B cell (primary cell): ENCODE data around the gene APRT. TPM values are rescaled to one million over a fixed set of nuclear protein-coding genes. Genes with fewer than 3 reads are reported as not detected.
A peak's percentile ranks its signal among the peaks of the same experiment; 100 is the strongest.

Experiments
- ATAC-seq: fragments of 200-7000 bp; cut with Tn5 transposase; one replicate; pipeline ENCODE4 v1.10.0; 2021; ENCODE audit warnings: low read depth, mild to moderate bottlenecking, moderate number of reproducible peaks, moderate library complexity
- CTCF ChIA-PET: fragments of 350-600 bp; sonication (Branson Sonifier 250); formaldehyde crosslinking; loops from one replicate; lab custom pipeline; 2021; ENCODE audit warnings: antibody characterized with exemption, inconsistent platforms; lab: Charles Lee
- POLR2A ChIA-PET: fragments of 350-600 bp; sonication (Branson Sonifier 250); formaldehyde crosslinking; loops from one replicate; lab custom pipeline; 2021; ENCODE audit warnings: antibody characterized with exemption; lab: Charles Lee
- DNase-seq: peaks from one replicate; pipeline ENCODE4 v3.0.0; 2013
- H2AFZ ChIP-seq: 2 replicates; pipeline ENCODE4 v1.6.1; 2012; ENCODE audit warnings: mild to moderate bottlenecking, low read depth, low read length; ENCODE audit not compliant: insufficient read depth, poor library complexity, severe bottlenecking
- H3K27ac ChIP-seq, 2 donors: 1 replicate in 1 of 2; 2 replicates in 1 of 2; pipeline ENCODE4 v1.5.1; 2012 to 2013; ENCODE audit warnings: low read length in 2 of 2, mild to moderate bottlenecking in 2 of 2, moderate library complexity in 1 of 2
- H3K27me3 ChIP-seq, 4 experiments: fragments of 200-600 bp in 1 of 4; sonication (generic) in 1 of 4; replicated peaks in 1 of 4; 1 replicate in 2 of 4; 2 replicates in 2 of 4; pipeline versions ENCODE4 v1.6.1 to v1.7.0; 2013 to 2016; ENCODE audit warnings: low read length in 3 of 4, mild to moderate bottlenecking in 2 of 4, mixed read lengths in 1 of 4, moderate library complexity in 1 of 4; ENCODE audit not compliant: insufficient read depth in 4 of 4, control insufficient read depth in 3 of 4; ENCODE audit errors: control extremely low read depth in 1 of 4
- H3K36me3 ChIP-seq, 2 experiments: replicated peaks in 1 of 2; 1 replicate in 1 of 2; 2 replicates in 1 of 2; pipeline versions ENCODE4 v1.6.1 to v1.7.1; 2013; ENCODE audit warnings: low read length in 1 of 2; ENCODE audit not compliant: insufficient read depth in 2 of 2, control insufficient read depth in 1 of 2; ENCODE audit errors: control extremely low read depth in 1 of 2, extremely low read depth in 1 of 2
- H3K4me1 ChIP-seq, 2 donors: fragments of 200-600 bp in 1 of 2; sonication (generic) in 1 of 2; 1 replicate in 1 of 2; 2 replicates in 1 of 2; pipeline versions ENCODE4 v1.5.1 to v1.6.1; 2013 to 2017; ENCODE audit warnings: low read length in 2 of 2; ENCODE audit not compliant: control insufficient read depth in 2 of 2, insufficient read depth in 2 of 2
- H3K4me2 ChIP-seq: replicated peaks from 2 replicates; pipeline ENCODE3; 2012; ENCODE audit warnings: mild to moderate bottlenecking, low read depth, low read length; ENCODE audit not compliant: poor library complexity, severe bottlenecking
- H3K4me3 ChIP-seq, 5 experiments: fragments of 200-600 bp in 1 of 5; sonication (generic) in 1 of 5; 1 replicate in 3 of 5; 2 replicates in 2 of 5; pipeline versions ENCODE4 v1.5.1 to v1.7.0; 2011 to 2016; ENCODE audit warnings: low read length in 4 of 5, mild to moderate bottlenecking in 4 of 5, low read depth in 2 of 5, control low read depth in 1 of 5, moderate library complexity in 1 of 5; ENCODE audit not compliant: insufficient read depth in 1 of 5; ENCODE audit errors: control extremely low read depth in 1 of 5, extremely low read depth in 1 of 5
- H3K79me2 ChIP-seq: fragments of 200-600 bp; sonication (generic); one replicate; pipeline ENCODE4 v1.6.0; 2016; ENCODE audit warnings: low read length; ENCODE audit not compliant: control insufficient read depth, insufficient read depth
- H3K9ac ChIP-seq: fragments of 200-600 bp; sonication (generic); 2 replicates; pipeline ENCODE4 v1.6.1; 2017; ENCODE audit warnings: mild to moderate bottlenecking, low read length, moderate library complexity
- H3K9me3 ChIP-seq, 3 donors: one replicate each; pipeline versions ENCODE4 v1.6.1 to v1.7.1; 2013; ENCODE audit warnings: low read length in 2 of 3; ENCODE audit not compliant: control insufficient read depth in 2 of 3, insufficient read depth in 1 of 3; ENCODE audit errors: control extremely low read depth in 1 of 3
- H4K20me1 ChIP-seq: 2 replicates; pipeline ENCODE4 v1.6.0; 2012; ENCODE audit warnings: mild to moderate bottlenecking, low read length; ENCODE audit not compliant: insufficient read depth, control insufficient read depth, poor library complexity, severe bottlenecking
- H3K27ac Mint-ChIP-seq: one replicate; pipeline ENCODE4 v1.8.0; 2021; ENCODE audit warnings: mixed read lengths
- H3K27me3 Mint-ChIP-seq: one replicate; pipeline ENCODE4 v1.8.0; 2021; ENCODE audit warnings: mixed read lengths
- H3K4me1 Mint-ChIP-seq: one replicate; pipeline ENCODE4 v1.8.0; 2021; ENCODE audit warnings: mixed read lengths
- H3K4me3 Mint-ChIP-seq: one replicate; pipeline ENCODE4 v1.8.0; 2021; ENCODE audit warnings: mixed read lengths
- H3K9me3 Mint-ChIP-seq: one replicate; pipeline ENCODE4 v1.8.0; 2022; ENCODE audit warnings: mixed read lengths; ENCODE audit not compliant: insufficient read depth
- EZH2 ChIP-seq: IDR thresholded peaks from 2 replicates; pipeline ENCODE4 v1.6.1; 2012; ENCODE audit warnings: borderline replicate concordance, low read depth, mild to moderate bottlenecking, moderate library complexity, low read length; ENCODE audit not compliant: insufficient read depth, poor library complexity, severe bottlenecking
- WGBS: methylation state at CpG from one replicate; pipeline ENCODE4 v1.1.5; 2013; ENCODE audit warnings: missing lambda C conversion rate; ENCODE audit not compliant: insufficient coverage; 5-methylcytosine and 5-hydroxymethylcytosine counted together
- intact Hi-C: fragments of 100-400 bp; cut with micrococcal nuclease; formaldehyde crosslinking; loops from one replicate; pipeline ENCODE4 v1.10.0; 2022
- polyA plus RNA-seq: library from polyadenylated mRNA; depleted of rRNA; stranded (reverse); fragments of >200 nt; gene quantifications from 2 replicates; pipeline ENCODE4 v1.2.3, GENCODE V29; 2012
- total RNA-seq, 2 donors: library from RNA; stranded (reverse); fragments of 120-200 nt in 1 of 2; gene quantifications; 1 replicate in 1 of 2; 2 replicates in 1 of 2; pipeline versions ENCODE4 v1.2.3 to v1.2.4, GENCODE V29; 2013 to 2022
- TF ChIP-seq, protein P1 (sequence below): fragments of 200-600 bp; IDR thresholded peaks from one replicate; pipeline ENCODE4 v1.8.0; 2022; ENCODE audit warnings: antibody characterized with exemption, mild to moderate bottlenecking

The APRT gene
- total and polyA plus RNA-seq, 2 donors (not counting 1 experiment from before 2014, with no cell fraction given), result 124 to 161 TPM

DNA sequence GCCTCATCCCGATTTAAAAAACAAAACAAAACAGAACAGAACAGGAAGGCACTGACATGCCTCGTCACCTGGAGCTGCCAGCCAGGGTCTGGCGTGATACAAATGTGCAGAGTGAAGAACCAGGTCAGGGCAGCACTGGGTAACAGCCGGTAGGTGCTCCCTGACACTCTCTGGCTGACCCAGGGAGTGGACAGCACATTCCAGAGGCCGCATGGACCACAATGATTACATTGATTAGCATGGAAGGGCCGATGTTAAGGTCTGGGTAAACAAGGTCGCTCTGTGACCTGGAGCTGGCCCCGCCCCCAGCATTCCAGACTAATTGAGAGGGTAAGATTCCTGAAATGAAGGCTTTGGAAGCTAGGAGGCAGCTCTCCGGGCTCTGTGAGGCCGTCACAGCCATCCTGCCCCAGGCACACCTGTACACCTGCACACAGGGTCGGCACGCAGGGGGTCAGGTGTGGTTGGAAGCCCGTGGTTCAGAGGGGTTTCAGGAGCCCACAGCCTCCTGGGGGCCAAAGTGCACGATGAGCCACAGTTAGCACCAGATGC, 48.1 kb downstream of the APRT start:
- Mint-ChIP-seq H3K27ac (peak overlapping the region; percentile 56), H3K9me3 (no peaks in the 10 kb centered on the region), H3K4me1 (peaks cover 39% of the 10 kb centered on the region), H3K27me3 (no peaks in the 10 kb centered on the region), H3K4me3 (no peak overlapping the region)
- Histone ChIP-seq H3K27me3 (no peaks in the 10 kb centered on the region), H3K4me3 (no peak overlapping the region), H3K9ac (no peak overlapping the region), H3K4me1 (peaks cover 27 to 33% of the 10 kb centered on the region in 2 donors), H2AFZ (no peak overlapping the region), H3K36me3 (peaks cover 0 to 9% of the 10 kb centered on the region in 2 experiments), H3K9me3 (peaks cover 0 to 12% (median 0%) of the 10 kb centered on the region in 3 donors), H3K27ac (no peak overlapping the region), H4K20me1 (peaks cover 95% of the 10 kb centered on the region), H3K79me2 (peaks cover 98% of the 10 kb centered on the region), H3K4me2 (no peak overlapping the region)
- CTCF ChIA-PET, result interaction anchor here (1.1 to 1.5 kb wide), 2 partner anchors 21 to 83 kb away, joined by 3 read pairs; no protein-coding TSS in a partner anchor
- no peak for TF ChIP-seq EZH2
- TF ChIP-seq, protein P1, sequence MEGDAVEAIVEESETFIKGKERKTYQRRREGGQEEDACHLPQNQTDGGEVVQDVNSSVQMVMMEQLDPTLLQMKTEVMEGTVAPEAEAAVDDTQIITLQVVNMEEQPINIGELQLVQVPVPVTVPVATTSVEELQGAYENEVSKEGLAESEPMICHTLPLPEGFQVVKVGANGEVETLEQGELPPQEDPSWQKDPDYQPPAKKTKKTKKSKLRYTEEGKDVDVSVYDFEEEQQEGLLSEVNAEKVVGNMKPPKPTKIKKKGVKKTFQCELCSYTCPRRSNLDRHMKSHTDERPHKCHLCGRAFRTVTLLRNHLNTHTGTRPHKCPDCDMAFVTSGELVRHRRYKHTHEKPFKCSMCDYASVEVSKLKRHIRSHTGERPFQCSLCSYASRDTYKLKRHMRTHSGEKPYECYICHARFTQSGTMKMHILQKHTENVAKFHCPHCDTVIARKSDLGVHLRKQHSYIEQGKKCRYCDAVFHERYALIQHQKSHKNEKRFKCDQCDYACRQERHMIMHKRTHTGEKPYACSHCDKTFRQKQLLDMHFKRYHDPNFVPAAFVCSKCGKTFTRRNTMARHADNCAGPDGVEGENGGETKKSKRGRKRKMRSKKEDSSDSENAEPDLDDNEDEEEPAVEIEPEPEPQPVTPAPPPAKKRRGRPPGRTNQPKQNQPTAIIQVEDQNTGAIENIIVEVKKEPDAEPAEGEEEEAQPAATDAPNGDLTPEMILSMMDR, result no peak
- POLR2A ChIA-PET, result interaction anchor here (0.7 kb wide), 1 partner anchor 19 kb away, joined by 3 read pairs; no protein-coding TSS in a partner anchor
- ATAC-seq, result no peak
- DNase-seq, result no peak
- intact Hi-C loops, result no loop called here
- 86% methylated on average over 12 of the region's 14 CpGs for WGBS

DNA sequence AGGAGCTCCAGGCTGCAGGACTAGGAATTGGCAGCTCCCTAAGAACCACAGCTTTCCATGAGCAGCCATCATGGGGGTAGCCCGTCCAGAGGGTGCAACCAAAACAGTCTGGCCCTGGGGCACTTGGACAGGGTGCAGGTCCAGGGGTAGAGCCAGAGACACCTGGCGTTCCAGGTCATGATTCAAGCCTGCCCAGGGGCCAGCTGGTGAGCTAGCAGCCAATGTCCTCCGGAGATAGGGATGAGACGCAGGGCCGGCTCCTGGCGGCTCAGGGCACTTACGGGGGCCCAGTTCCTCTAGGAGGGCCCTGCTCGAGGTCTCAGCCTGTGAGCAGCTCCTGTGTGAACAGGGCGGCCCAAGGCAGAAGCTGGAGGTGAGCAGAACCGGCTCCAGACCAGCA, 48.8 kb downstream of the APRT start:
- intact Hi-C loops, result no loop called here
- no peak overlapping the region for H3K4me3 Mint-ChIP-seq
- Histone ChIP-seq H3K9me3 (peaks cover 0 to 17% (median 0%) of the 10 kb centered on the region in 3 donors), H3K27ac (no peak overlapping the region), H3K27me3 (no peaks in the 10 kb centered on the region), H4K20me1 (peaks cover 95% of the 10 kb centered on the region), H2AFZ (no peak overlapping the region), H3K4me3 (no peak overlapping the region), H3K9ac (no peak overlapping the region), H3K4me1 (peaks cover 22 to 30% of the 10 kb centered on the region in 2 donors), H3K79me2 (peaks cover 98% of the 10 kb centered on the region), H3K4me2 (no peak overlapping the region), H3K36me3 (peaks cover 0 to 9% of the 10 kb centered on the region in 2 experiments)
- DNase-seq (no peak), ATAC-seq (no peak)
- WGBS, result 94% methylated on average over 10 of the region's 10 CpGs
- no peak overlapping the region for H3K27ac Mint-ChIP-seq
- TF ChIP-seq EZH2, result no peak
- TF ChIP-seq, protein P1, result no peak
- H3K9me3 Mint-ChIP-seq, result no peaks in the 10 kb centered on the region
- H3K27me3 Mint-ChIP-seq, result no peaks in the 10 kb centered on the region
- ChIA-PET CTCF (interaction anchor here (1.1 to 1.5 kb wide), 3 partner anchors 24 to 83 kb away, joined by 3 to 5 read pairs (median 4); no protein-coding TSS in a partner anchor), POLR2A (no interaction called here)
- peaks cover 45% of the 10 kb centered on the region for H3K4me1 Mint-ChIP-seq
